A549 treated with RU486 at 1 μM for 4 hours (cell line): Measurements from ENCODE around the gene MPPED2. TPM values are rescaled to one million over a fixed set of nuclear protein-coding genes. Genes with fewer than 3 reads are reported as not detected.

Experiments used
- total RNA-seq: library from RNA; stranded (reverse); fragments of 200-300 nt; extraction: Qiagen RNA extraction; gene quantifications from 5 replicates; pipeline ENCODE4 v1.2.3, GENCODE V29; 2022; ENCODE audit warnings: low read depth

The MPPED2 gene
- not detected in 5 replicates for total RNA-seq

GRCh38 chr11:30586251-30587144, at the start of gene MPPED2:
TSS of gene MPPED2 (minus strand) at chr11:30586353. CDS start at chr11:30580373, 5,980 bp downstream.

